Stimulated activated CD8-positive, alpha-beta memory T cell treated with anti-CD3 and anti-CD28 coated beads, Interleukin-4, amount 100 ng/mL, for 48 hours (primary cell): ENCODE results near the gene CDK5RAP3.
"Not testable (repeated sequence)": the region's sequence is repeated elsewhere in the genome, so short reads cannot be mapped to it uniquely, and the experiment has no call there.

Experiments used
- DNase-seq: peaks from one replicate; pipeline ENCODE4 v3.0.0-alpha.2; 2020

The CDK5RAP3 gene

DNA sequence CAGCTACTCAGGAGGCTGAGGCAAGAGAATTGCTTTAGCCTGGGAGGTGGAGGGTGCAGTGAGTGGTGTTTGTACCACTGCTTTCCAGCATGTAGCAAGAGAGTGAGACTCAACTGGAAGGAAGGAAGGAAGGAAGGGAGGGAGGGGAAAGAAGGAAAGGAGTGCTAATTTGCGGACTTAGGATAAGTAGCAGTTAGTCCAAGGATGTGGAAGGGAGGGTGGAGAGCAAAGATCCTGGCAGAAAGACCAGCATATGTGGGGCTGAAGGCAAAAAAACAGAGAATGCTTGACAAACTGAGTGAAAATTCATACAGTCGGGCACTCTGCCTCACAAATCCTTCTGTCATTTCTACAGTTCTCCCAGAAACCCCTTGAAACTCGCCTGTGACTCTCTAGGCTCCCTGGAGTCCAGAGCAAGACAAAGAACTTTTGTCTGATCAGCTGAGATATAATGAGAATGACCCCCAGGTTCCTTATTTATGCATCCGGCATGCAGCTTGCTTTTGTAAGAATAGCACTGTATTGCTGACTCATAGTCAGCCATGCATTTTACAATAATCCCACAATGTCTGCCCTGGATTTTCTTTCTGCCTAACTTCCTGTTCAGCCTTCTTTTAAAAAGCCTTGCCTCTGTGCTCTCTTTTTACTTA is 31.5 kb downstream of the CDK5RAP3 start:
- DNase-seq, result no peak

DNA sequence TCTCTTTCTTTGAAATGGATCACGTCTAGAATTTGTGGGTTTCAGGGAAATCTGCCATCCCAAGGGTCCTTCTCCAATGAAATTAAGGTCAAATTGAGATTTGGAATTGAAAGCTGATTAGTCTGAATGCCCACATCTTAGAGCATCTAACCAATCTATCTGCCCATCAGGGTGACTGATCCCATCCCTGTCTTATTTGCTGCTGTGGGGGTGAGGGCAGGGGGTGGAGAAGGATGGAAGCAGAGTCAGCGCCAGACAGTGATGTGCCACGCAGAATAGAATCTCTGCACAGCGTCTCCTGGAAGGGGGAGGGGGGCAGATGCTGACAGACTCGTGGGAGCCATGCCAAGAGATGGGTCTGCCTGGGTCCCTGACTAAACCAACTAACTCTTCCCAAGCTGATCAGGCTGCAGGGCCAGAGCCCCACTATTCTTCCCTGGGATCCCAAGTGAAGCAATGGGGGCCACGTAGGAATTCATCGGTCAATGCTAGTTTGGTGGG is 32.1 kb downstream of the CDK5RAP3 start:
- no peak for DNase-seq

DNA sequence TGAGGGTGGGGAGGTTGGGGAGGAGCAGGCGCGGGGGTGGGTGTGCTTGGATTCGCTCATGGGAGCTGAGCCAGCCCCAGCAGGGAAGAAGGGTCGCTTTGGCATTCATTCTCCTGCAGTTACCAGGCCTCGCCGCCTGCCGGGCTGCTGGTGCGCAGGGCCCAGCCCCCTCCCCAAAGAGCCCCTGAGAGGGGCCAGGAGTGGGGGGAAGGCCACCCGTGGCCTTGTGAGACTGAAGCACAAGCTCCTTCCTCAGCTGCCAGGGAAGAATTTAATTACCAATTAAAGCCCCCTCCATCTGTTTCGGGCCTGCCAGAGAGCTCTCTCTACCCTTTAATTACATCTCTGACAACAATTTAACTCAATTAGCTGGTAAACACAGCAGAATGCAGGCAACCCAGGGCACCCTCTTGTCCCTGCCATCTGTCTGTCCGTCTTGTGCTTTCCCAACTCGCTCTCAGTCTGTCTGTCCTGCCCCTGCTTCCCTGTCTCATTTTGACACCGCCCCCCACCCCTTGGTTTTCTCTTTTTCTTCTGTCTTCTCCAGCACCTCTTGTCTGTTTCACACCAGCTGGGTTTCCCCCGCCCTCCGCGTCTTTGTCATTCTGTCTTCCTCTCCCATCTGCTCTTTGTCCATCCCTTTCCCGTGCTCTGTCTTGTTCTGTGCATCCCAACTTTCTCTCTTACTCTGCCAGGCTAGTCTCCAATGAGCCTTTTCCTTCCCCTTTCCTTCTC is 32.7 kb downstream of the CDK5RAP3 start:
- DNase-seq, result no peak

DNA sequence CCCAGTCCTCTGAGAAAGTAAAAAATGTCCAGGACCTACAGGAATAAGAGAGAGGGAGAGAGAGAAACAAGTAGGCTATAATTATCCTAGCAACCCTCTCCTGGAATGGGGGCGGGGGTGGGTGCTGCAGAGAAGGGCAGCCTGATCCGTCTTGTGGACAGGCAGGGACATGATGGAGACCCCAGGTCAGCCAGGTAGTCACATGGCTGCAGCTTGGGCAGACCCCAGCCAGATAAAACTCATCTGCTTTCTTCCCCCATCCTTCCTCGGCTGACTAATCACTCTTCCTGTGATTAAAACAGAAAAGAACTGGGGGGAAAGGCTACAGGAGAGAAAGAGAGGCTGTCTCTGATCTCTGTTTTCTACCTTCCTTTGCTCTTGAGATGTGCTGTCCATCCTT is 34.1 kb downstream of the CDK5RAP3 start:
- no peak for DNase-seq

DNA sequence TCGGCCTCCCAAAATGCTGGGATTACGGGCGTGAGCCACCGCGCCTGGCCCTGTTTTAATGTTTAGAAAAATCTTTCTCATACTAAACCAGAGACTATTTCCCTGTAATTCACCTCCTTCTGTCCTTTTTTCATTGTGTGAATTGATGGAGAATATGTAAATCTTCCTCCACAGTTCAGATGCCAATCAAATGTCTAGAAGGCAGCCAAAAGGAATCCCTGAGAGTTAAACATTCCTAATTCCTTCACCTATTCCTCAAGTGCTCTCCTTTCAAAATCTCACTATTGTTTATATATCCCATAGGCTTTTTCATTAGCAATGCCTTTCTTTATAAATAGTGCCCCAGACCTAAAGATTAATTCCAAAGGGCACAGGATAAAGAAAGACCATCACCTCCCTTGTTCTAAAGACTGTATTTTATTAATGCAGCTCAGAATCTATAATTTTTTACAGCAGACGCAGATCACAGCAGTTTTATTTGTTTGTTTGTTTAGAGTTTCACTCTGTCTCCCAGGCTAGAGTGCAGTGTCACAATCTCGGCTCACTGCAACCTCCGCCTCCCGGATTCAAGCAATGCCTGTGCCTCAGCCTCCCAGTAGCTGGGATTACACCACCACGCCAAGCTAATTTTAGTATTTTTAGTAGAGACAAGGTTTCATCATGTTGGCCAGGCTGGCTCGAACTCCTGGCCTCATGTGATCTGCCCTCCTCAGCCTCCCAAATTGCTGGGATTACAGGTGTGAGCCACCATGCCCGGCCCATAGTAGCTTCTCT is 36.2 kb downstream of the CDK5RAP3 start:
- DNase-seq, result no peak

DNA sequence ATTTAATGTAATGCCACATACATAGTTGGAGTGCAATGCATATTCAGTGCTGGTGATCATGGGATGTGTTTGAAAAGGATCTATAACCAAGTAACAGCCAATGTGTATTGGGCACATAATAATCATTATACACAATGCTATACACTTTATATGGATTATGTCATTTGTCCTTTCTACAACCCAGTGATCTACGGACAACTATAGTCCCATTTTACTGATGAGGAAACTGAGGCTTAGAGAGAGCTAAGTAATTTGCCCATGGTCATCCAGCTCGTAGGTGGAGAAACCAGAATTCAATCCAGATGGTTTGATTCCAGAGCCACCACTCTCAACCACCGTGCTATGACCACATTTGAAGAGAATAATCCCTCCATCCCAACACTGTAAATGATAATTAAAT is 39.3 kb downstream of the CDK5RAP3 start:
- no peak for DNase-seq

DNA sequence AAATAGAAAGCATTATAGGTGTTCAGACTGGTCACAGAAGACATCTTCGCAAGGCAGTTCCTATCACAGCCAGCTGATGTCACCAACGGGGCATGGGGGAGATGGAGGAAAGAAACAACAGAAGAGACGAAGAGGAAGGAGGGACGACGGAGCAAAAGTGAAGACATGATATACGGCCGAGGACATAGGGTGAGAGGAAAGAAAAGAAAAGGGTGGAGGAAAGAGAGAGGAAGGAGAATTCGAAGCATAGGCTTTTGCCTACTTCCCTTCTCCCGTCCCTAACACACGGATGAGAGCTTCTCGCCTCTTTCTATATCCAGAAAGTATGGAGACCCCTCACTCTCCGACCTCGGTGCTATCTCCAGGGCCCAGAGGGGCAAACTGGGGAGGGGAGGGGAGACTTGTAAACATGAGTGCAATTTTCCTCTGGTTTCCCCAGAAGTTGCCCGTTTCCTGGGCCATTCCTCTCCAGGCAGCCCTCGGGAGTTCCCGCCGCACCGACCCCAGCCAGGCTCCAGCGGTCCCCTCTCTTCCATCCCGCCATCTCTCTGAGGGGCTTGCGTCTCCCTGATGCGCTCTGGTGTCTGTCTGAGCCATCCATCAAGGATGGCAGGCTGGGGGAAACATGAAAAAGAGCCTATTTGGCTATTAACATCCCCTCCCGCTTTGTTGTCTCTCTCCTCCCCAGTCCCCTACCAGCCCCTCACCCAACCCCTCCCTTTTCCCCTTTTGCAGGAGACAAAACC is 40.7 kb downstream of the CDK5RAP3 start:
- peak; percentile 57 for DNase-seq

DNA sequence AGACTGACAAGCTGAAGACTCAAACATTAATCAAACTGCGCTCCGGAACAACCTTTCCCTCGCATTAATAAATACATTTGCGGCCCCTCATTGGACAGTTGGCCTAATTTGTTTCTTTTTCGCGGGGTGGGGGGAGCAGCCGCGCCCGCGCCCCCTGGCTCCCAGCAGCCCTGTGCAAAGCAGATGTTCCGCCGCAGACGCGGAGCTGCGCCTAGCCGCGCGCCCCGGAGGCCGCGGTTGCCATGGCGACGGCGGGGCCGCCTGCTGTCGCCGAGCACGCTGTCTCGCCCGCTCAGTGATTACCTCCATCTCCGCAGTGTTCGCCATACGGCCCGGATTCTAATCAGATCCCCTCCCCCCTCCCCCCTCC is 41.2 kb downstream of the CDK5RAP3 start:
- peak; percentile 71 for DNase-seq

DNA sequence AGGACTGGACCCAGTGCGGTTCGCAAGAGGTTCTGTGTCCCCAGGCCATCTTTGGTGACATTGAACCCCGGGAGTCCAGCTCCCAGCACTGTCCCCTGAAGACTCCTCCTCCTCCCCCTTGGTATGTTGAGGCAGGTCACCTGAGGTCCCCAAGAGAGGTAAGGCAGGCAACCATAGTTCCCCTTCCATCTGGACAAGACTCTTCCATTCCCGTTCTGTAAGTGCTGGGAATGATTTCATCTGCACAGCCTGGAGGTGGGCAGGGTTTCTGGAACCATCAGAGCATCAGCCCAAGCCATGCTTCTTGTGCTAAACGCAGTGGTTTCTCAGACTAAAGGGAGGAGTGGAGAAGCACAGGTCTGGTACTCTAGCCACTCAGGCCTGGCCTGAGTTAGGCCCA is 41.7 kb downstream of the CDK5RAP3 start:
- no peak for DNase-seq

DNA sequence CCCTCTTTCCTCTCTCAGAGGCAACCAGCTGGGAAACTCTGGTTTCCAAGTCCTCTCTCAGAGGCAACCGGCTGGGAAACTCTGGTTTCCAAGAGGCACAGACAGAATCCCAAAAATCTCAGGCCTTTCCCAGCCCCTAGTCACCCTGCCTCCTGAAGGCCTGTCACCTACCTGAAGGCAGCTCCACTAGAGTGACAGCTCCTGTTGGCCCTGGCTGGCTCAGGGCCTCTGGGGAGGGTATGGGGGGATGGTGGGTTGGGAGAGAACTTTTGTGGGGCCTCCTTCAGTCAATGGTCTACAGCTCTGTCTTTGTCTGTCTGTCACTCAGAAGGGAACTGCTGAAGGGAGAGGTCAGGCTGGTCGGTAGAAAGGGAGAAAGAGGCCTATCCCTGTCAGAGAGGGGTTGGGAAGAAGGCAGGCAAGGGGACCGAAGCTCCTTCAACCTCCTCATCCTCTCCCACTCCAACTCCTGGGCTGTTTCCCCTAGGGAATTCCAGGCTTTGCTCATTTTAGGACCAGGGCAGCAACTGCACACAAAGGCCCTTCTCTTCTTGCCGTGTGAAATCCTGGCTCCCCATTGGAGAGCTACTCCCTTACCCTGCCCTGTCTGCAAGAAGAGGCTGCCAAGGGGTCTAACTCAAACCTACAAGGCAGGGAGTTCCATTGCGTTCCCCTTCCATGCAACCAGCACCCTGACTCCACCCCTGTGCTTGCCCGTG is 43.1 kb downstream of the CDK5RAP3 start:
- DNase-seq, result no peak

DNA sequence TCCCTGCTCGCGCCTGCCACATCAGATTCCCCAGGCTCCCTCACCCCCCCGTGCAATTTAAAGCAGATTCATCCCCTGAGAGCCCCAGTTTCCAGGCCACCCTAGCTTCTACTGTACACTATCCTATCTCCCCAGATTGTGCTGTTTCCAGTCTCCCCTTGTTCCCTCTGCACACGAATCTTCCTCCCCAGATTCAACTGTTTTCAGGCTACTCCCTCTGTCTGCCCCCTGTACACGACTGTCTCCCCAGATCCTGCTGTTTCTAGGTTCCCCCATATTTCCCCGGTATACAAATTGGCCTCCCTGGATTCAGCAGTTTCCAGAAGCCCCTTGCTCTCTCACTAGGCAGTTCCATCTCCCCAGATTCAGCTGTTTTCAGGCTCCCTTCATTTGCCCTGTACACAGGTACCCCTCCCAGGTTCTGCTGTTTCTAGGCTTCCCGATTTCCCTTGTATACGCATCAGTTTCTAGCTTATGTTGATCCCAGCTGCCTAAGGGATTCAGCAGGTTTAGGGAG is 43.7 kb downstream of the CDK5RAP3 start:
- DNase-seq, result no peak

DNA sequence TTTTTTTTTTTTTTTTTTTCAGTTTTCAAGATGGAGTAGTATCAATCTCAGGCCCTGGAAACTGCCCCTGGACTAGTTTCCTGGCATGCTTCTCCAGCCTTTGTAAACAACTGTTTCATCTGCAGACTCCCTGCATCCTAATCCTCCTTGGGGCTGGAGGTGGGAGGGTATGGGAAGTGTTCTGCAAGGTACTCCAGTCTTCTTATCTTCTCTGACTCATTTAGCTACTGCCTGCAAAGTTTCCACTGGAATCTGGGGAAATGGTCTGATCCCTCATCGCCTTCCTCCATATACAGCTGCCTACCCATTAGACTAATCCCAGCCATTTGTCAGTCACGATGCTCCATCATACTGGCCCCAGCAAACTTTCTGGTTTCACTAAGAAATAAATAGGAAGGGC is 45.2 kb downstream of the CDK5RAP3 start:
- DNase-seq, result no peak

DNA sequence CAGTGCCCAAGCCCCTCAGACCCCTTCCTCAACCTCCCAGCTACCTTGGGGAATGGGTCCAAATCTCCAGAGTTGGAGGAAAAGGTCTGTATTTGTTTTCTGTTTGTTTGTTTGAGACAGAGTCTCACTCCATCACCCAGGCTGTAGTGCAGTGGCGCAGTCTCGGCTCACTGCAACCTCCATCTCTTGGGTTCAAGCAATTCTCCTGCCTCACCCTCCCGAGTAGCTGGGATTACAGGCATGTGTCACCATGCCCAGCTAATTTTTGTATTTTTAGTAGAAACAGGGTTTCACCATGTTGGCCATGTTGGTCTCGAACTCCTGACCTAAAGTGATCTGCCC is 46.9 kb downstream of the CDK5RAP3 start:
- not testable (repeated sequence) for DNase-seq

DNA sequence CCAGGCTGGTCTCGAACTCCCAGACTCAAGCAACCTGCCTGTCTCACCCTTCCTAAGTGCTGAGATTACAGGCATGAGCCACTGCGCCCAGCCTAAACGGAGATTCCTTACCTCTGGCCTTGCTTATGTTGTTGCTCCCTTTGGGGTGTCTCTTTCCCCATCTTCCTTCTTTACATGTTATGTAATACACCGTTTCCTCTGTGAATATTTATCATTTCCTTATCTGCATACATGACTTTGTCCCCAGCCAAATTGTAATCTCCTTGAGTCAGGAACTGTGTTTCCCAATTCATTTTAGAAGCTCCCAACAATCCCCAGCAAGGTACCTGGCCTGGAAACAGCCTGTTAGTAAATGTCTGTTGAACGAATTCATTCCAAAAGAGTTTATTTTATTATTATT is 51.0 kb downstream of the CDK5RAP3 start:
- DNase-seq, result no peak

DNA sequence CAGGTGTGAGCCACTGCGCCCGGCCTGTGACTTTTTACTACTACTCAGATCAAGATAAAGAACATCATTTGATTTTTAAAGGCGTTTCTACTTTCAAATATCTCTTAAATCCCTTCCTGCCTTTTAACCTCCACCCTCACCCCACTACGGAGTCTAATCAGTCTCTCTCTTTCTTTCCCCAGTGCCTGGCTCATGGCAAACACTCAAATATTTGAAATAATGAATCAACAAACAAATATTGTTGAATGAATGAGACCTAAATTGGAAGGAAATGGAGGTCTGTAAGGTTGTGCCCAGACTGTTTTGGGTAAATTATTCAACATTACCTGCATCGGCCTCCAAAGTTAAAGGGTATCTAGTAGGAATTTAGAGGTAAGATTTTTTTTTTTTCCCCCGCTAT is 52.0 kb downstream of the CDK5RAP3 start:
- DNase-seq, result no peak

DNA sequence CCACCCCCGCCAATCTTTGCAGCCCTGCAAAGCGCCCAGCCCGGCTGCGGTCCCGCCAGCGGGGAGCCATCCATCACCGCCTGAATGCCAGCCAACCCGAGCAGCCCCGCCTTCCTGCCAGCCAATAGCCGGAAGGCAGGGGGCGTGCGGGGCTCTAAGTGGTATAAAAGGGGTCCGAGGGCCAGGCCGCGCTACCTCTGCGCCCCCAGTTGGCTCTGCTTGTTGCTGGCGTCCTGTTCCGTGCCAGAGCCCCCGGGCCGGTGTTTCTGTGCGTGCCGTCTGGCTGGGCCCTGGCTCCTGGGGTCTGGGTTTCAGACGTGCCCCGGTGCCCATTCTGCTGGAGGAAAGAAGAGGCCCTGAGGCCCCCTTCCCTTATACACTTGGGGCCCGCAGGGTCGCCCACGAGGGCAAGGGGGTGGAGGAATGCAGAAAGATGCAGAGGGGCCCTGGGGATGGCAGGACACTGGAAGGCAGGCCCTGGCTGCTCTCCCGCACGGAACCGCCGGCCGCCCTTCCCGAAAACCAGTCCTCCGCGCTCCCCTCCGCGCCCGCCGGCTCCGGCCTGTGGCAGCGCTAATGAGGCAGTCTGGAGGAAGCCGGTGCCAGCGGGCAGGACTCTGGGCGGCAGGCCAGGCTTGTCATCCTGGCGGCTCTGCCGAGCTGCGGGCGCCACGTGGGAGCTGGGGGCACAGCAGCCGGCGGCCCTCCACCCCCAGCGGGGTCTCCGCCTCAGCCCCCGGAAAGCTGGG is 52.7 kb downstream of the CDK5RAP3 start:
- DNase-seq, result peak; percentile 71

DNA sequence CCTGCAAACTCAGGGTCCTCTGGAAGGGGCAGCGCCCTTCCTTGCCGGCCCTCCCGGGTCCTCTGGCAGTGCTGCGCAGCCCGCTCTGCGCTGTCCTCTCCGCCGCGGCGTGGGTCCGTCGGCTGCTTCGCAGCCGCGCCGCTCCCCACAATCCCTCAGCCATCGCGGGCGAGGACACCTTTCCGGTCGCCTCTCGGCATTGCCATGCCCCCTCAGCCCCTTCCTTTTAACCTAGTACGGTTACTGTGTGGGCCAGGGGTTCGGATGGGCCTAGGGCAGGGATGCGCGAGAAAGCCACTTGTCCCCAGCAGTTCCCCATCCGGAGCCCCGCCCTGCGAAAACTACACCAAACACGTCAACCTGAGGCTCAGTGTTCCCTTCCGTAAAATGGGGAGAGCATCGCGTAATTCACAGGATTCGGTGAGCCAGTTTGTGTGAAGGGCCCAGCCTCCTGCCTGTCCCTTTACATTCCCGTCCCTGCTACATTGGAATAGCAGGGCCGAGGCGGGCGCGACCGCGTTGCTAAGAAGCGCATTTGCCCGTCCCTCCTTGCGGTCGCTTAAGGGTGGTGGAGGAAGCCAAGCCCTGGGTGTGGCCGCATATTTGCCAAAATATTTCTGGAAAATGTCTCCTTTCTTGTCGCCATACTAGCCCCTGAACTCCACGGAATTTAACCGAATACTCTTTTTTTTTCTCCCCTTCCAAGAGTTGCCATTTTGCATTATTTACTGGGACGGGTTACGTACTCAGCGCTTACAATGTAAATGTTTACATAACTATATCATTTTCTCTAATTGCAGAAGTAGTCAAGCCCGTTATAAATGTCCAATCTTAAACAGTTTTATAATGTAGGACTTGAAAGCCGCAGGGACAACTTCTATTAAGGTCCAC is 53.5 kb downstream of the CDK5RAP3 start:
- DNase-seq, result peak; percentile 59

DNA sequence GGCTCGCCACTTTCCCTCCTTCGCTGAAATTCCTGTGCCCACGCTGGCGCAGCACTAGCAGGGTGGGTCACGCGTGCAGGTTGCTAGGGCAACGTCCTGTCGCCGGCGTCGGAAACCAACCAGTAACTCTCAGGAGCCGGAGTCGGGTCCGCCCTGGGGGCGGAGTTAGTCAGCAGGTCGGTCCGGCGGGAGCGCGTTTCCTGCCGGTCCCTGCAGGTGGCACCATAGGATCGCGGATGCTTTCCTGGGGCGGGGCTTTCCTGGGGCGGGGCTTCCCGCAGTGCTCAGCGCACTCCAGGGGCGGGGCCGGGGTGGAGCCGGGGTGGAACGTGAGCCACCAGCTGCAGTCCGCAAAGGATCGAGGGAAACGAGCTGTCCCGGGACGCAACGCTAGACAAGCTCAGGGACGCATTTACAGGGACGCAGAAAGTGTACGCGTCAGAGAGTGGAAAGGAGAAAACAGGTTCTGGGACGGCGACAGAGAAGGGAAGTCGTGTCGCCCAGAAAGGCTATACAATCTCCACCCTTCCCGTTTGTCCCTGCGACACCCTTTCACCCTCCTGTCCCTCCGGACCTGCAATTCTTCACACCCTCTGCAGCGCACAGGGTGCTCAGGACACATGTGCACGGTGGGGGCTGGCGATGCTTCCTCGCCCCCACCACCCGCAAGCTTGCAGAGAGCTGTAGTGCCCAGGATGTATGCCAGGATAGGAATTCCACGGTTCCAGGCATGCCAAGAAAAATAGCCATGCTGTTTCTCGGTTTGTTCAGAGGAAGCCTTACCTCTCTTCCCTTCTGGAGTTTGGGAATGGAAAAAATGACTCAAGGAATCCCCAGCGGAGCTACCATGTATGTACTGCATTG is 54.4 kb downstream of the CDK5RAP3 start:
- DNase-seq, result peak; percentile 98

DNA sequence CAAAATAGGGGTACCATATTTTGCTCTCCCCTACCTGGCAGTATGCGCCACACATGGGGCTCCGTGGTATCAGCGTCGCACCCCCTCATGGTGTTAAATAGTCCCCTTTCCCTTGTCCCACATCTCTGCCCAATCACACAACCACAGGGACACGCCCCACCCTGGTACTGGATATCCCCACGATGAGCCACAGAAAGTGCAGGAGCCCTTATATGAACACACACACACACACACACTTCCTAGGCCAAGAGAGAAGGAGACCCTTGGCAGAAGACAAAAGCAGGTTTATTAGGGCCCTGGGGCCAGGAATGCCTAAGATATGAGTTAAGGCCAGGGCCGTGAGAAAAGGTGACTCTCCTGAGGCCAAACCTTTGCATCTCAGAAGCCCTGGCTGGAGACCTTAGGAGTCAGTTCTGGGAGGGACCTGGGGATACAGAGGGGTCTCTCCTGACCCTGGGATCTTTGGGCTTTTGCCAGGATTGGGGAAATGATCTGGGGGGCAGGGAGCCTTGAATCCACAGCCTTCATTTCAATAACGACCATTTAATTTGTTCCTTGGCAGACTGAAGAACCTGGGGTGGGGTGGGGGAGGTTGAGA is 55.1 kb downstream of the CDK5RAP3 start:
- DNase-seq, result no peak
